ENCODE measurements around the gene ZBTB7C.

Gene ZBTB7C

GRCh38 chr18:48122816-48123215, 286.4 kb downstream of the ZBTB7C start:
- no peak for TF ChIP-seq Cebpa-rat (IDR thresholded peaks at IDR 0.05)
- no peaks in the 10 kb centered on the region for H3K27me3 ChIP-seq
- no peak overlapping the region for H3K27ac ChIP-seq
- H4K20me1 ChIP-seq, result no peaks in the 10 kb centered on the region
- no peak overlapping the region for H3K9ac ChIP-seq
- no peak overlapping the region for H3K4me3 ChIP-seq
- no peaks in the 10 kb centered on the region for H3K36me3 ChIP-seq
- no peak overlapping the region for H3K4me2 ChIP-seq
- no peaks in the 10 kb centered on the region for H3K9me3 ChIP-seq
- no peaks in the 10 kb centered on the region for H3K4me1 ChIP-seq

- Histone ChIP-seq H3K27ac (no peak overlapping the region), H3K4me2 (no peak overlapping the region), H3K27me3 (no peaks in the 10 kb centered on the region), H3K9me3 (no peaks in the 10 kb centered on the region), H4K20me1 (no peaks in the 10 kb centered on the region), H3K4me3 (no peak overlapping the region), H3K9ac (no peak overlapping the region), H3K4me1 (0 out of 2 replicates have a peak, but pooled peaks cover 4% of the 10 kb centered on the region), H3K36me3 (no peaks in the 10 kb centered on the region)
- no peak for TF ChIP-seq Cebpa-rat (IDR thresholded peaks at IDR 0.05)
These were observed 286.8 kb downstream of the ZBTB7C start for GRCh38 chr18:48122376-48122775.

GRCh38 chr18:48121752-48122151, 287.4 kb downstream of the ZBTB7C start:
- Histone ChIP-seq H3K36me3 (no peaks in the 10 kb centered on the region), H3K4me3 (no peak overlapping the region), H3K4me1 (0 out of 2 replicates have a peak, but pooled peaks cover 5% of the 10 kb centered on the region), H4K20me1 (no peaks in the 10 kb centered on the region), H3K9ac (no peak overlapping the region), H3K27me3 (no peaks in the 10 kb centered on the region), H3K27ac (no peak overlapping the region), H3K9me3 (no peaks in the 10 kb centered on the region), H3K4me2 (no peak overlapping the region)
- TF ChIP-seq Cebpa-rat (IDR thresholded peaks at IDR 0.05), result no peak

- H3K36me3 ChIP-seq, result no peaks in the 10 kb centered on the region
These were observed 290.0 kb downstream of the ZBTB7C start for GRCh38 chr18:48119204-48119603.

GRCh38 chr18:48116873-48117630, 292.1 kb downstream of the ZBTB7C start:
- Histone ChIP-seq H3K4me2 (no peak overlapping the region), H3K36me3 (no peaks in the 10 kb centered on the region), H3K4me3 (no peak overlapping the region), H3K4me1 (0 out of 2 replicates have a peak, but pooled peaks cover 5% of the 10 kb centered on the region), H3K9ac (no peak overlapping the region), H3K27me3 (no peaks in the 10 kb centered on the region), H3K27ac (no peak overlapping the region), H4K20me1 (no peaks in the 10 kb centered on the region), H3K9me3 (no peaks in the 10 kb centered on the region)
- no peak for TF ChIP-seq Cebpa-rat (IDR thresholded peaks at IDR 0.05)

More at GRCh38 chr18:48119204-48119603, 290.0 kb downstream of the ZBTB7C start:
- Histone ChIP-seq H4K20me1 (no peaks in the 10 kb centered on the region), H3K4me3 (no peak overlapping the region), H3K4me1 (0 out of 2 replicates have a peak, but pooled peaks cover 5% of the 10 kb centered on the region), H3K27me3 (no peaks in the 10 kb centered on the region), H3K4me2 (no peak overlapping the region), H3K27ac (no peak overlapping the region), H3K9ac (no peak overlapping the region), H3K9me3 (no peaks in the 10 kb centered on the region)
- no peak for TF ChIP-seq Cebpa-rat (IDR thresholded peaks at IDR 0.05)

- Histone ChIP-seq H3K9me3 (no peaks in the 10 kb centered on the region), H3K4me1 (0 out of 2 replicates have a peak, but pooled peaks cover 5% of the 10 kb centered on the region), H3K36me3 (no peaks in the 10 kb centered on the region), H3K4me2 (no peak overlapping the region), H4K20me1 (no peaks in the 10 kb centered on the region), H3K27me3 (no peaks in the 10 kb centered on the region), H3K4me3 (no peak overlapping the region), H3K27ac (no peak overlapping the region), H3K9ac (no peak overlapping the region)
- no peak for TF ChIP-seq Cebpa-rat (IDR thresholded peaks at IDR 0.05)
These were observed 293.2 kb downstream of the ZBTB7C start for GRCh38 chr18:48116017-48116416.

- no peaks in the 10 kb centered on the region for H3K9me3 ChIP-seq
- no peak overlapping the region for H3K27ac ChIP-seq
- H3K4me3 ChIP-seq, result no peak overlapping the region
- peaks cover 9% of the 10 kb centered on the region; the same call in 1 of the 2 replicates for H3K4me1 ChIP-seq
- no peaks in the 10 kb centered on the region for H4K20me1 ChIP-seq
- H3K27me3 ChIP-seq, result no peaks in the 10 kb centered on the region
- no peak for TF ChIP-seq Cebpa-rat (IDR thresholded peaks at IDR 0.05)
- H3K4me2 ChIP-seq, result no peak overlapping the region
- no peaks in the 10 kb centered on the region for H3K36me3 ChIP-seq
- H3K9ac ChIP-seq, result no peak overlapping the region
These were observed 295.5 kb downstream of the ZBTB7C start for GRCh38 chr18:48113691-48114090.

- Histone ChIP-seq H3K27ac (no peak overlapping the region), H3K36me3 (no peaks in the 10 kb centered on the region), H3K9ac (no peak overlapping the region), H4K20me1 (no peaks in the 10 kb centered on the region), H3K4me3 (no peak overlapping the region), H3K27me3 (no peaks in the 10 kb centered on the region), H3K4me1 (peaks cover 26% of the 10 kb centered on the region), H3K9me3 (no peaks in the 10 kb centered on the region), H3K4me2 (no peak overlapping the region)
- TF ChIP-seq Cebpa-rat (IDR thresholded peaks at IDR 0.05), result no peak
These were observed 297.6 kb downstream of the ZBTB7C start for GRCh38 chr18:48111587-48111986.

- Histone ChIP-seq H3K9me3 (no peaks in the 10 kb centered on the region), H3K4me1 (peaks cover 34% of the 10 kb centered on the region), H4K20me1 (no peaks in the 10 kb centered on the region), H3K4me3 (no peak overlapping the region), H3K36me3 (no peaks in the 10 kb centered on the region), H3K27me3 (no peaks in the 10 kb centered on the region), H3K4me2 (no peak overlapping the region), H3K9ac (no peak overlapping the region), H3K27ac (no peak overlapping the region)
- no peak for TF ChIP-seq Cebpa-rat (IDR thresholded peaks at IDR 0.05)
These were observed 298.4 kb downstream of the ZBTB7C start for GRCh38 chr18:48110797-48111196.

GRCh38 chr18:48109961-48110493, 299.2 kb downstream of the ZBTB7C start:
- Histone ChIP-seq H4K20me1 (no peaks in the 10 kb centered on the region), H3K9me3 (no peaks in the 10 kb centered on the region), H3K4me1 (peaks cover 34% of the 10 kb centered on the region), H3K4me3 (no peak overlapping the region), H3K27me3 (no peaks in the 10 kb centered on the region), H3K9ac (no peak overlapping the region), H3K4me2 (no peak overlapping the region), H3K36me3 (no peaks in the 10 kb centered on the region), H3K27ac (no peak overlapping the region)
- TF ChIP-seq Cebpa-rat (IDR thresholded peaks at IDR 0.05), result no peak
